GM19468 (cell line): Measurements from ENCODE around the gene CSTB.
"Not testable (repeated sequence)": the region's sequence is repeated elsewhere in the genome, so short reads cannot be mapped to it uniquely, and the experiment has no call there.

Experiments used
- ATAC-seq: cut with Tn5 transposase; IDR thresholded peaks from one replicate; pipeline ENCODE4 v1.9.1; 2021; ENCODE audit warnings: mild to moderate bottlenecking, moderate library complexity, moderate number of reproducible peaks; ENCODE audit not compliant: unreplicated experiment; ENCODE audit errors: extremely low read depth

CSTB gene, protein sequence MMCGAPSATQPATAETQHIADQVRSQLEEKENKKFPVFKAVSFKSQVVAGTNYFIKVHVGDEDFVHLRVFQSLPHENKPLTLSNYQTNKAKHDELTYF

DNA sequence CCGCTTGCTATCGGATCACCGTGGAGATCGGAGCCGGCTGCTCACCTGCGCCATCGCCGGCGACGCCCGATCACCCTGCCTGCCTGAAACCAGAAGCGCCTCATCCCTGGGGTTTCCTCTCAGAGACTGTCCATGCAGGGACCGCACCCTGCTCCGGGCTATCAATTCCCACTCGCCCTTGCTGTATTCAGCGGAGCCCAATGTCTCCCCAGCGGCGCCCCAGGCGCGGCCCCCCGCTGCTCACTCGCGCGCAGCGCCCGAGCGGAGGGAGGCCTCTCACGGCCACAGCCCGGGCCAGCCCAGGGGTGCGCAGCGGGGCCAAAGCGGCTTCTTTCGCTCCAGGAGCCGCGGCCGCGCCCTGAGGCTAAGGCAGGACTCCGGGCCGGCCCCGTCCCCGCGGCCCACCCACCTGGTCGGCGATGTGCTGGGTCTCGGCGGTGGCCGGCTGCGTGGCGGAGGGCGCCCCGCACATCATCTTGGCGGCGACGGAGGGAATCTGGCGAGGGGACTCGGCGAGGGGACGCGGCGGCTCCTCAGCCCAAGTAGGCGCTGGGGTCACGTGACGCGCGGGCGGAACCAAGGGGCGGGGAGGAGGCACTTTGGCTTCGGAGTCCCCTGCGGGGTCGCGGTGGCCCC is at the start of gene CSTB:
TSS of gene CSTB (minus strand) at position 514 of the 636 bp plus-strand sequence. CDS start at position 475, 39 bp downstream.
- no peak for ATAC-seq

DNA sequence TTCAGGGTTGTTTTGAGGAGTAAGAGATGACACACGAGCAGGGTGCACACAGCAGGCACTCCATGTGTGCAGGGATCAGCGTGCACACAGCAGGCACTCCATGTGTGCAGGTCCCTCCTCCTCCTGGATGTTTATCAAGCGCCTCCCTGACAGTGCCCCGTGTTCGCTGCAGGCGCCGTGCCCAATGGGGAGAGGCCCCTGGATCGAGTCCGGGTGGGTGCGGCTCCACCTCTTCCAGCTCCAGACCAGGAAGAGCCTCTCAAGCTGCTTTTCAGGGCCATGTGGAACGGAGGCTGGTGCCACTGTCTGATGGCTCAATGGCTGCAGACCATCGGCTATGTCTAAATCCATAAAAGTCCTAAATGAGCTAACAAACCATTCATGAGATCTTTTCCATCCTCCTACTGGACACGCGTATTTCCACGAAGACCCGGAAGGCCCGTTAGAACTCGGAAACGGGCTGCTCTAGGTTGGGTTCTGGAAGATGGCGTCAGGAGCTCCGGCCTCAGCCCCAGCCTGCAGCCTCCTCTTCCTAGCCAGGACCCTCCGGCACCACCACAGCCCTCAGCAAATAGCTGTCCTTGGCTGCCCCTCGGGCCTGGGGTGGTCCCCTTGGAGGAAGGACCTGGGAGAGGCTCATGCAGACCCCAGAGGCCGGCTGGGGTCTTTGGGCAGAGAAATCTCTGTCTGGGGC is 49.3 kb upstream of the CSTB start:
- no peak for ATAC-seq

DNA sequence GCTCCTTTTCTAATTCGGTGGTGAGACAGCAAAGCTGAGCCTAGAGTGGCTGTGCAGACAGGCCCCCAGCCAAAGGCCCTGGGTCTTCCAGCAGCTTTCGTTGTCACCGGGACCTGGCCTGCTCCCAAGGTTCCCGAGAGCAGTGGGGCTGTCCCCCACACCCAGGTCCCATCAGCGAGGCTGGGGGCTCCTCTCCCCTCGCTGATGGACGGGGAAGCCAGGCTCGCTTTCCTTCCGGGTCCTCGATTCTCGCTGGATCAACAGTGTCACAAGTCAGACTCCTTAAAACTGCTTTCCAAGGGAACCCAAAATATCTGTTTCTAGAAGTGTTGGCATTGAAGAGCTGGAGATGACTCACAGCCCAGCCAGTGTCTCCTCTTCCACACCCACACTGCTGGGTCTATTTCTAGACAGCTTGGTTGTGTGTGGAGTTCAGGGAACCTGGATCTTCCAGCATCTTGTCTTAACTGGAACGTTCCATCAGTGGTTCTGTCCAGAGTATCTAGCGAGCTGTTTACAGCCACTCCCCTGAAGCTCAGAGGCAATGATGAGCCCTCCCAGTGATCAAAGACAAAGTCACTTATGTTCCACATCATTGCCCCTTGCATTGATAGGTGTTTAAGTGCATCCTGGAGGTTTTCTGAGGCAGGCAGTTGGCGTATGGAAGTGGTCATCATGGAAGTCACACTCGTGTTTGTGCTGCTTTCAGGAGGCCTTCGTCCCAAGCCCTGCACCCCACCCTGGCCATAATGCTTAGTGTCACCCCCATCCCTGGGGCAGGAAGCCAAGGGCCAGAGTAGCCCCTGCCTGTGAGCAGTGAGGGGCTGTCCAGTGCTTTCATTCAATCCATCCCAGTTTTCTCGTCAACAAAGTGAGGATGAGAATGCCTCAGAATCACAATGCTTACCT is 48.5 kb upstream of the CSTB start:
- ATAC-seq: no peak

DNA sequence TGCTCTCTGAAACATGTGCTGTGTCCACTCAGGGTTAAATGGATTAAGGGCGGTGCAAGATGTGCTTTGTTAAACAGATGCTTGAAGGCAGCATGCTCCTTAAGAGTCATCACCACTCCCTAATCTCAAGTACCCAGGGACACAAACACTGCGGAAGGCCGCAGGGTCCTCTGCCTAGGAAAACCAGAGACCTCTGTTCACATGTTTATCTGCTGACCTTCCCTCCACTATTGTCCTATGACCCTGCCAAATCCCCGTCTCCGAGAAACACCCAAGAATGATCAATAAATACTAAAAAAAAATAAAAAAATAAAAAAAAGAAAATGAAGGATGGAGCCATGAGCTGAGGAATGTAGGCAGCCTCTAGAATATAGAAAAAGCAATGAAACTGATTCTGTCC is 46.6 kb upstream of the CSTB start:
- not testable (repeated sequence) for ATAC-seq

DNA sequence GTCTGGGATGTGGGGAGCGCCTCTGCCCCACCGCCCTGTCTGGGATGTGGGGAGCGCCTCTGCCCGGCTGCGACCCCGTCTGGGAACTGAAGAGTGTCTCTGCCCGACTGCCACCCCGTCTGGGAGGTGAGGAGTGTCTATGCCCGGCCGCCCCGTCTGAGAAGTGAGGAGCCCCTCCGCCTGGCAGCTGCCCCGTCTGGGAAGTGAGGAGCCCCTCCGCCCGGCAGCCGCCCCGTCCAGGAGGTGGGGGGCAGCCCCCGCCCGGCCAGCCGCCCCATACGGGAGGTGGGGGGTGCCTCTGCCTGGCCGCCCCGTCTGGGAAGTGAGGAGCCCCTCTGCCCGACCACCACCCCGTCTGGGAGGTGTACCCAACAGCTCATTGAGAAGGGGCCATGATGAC is 46.1 kb upstream of the CSTB start:
- not testable (repeated sequence) for ATAC-seq

DNA sequence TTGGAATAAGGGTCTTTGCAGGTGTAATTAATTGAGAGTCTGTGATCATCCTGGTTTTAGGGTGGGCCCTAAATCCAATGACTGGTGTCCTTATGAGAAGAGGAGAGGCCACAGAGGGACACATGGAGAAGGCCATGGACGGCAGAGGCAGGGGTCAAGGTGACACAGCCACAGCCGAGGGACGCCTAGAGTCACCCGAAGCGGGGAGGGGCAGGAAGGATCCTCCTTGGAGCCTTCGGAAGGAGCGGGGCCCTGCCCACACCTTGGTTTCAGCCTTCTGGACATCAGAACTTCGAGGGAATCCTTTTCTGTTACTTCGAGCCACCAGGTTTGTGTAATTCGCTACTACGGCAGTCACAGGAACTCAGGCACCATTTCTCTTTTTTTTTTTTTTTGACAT is 44.4 kb upstream of the CSTB start:
- no peak for ATAC-seq

DNA sequence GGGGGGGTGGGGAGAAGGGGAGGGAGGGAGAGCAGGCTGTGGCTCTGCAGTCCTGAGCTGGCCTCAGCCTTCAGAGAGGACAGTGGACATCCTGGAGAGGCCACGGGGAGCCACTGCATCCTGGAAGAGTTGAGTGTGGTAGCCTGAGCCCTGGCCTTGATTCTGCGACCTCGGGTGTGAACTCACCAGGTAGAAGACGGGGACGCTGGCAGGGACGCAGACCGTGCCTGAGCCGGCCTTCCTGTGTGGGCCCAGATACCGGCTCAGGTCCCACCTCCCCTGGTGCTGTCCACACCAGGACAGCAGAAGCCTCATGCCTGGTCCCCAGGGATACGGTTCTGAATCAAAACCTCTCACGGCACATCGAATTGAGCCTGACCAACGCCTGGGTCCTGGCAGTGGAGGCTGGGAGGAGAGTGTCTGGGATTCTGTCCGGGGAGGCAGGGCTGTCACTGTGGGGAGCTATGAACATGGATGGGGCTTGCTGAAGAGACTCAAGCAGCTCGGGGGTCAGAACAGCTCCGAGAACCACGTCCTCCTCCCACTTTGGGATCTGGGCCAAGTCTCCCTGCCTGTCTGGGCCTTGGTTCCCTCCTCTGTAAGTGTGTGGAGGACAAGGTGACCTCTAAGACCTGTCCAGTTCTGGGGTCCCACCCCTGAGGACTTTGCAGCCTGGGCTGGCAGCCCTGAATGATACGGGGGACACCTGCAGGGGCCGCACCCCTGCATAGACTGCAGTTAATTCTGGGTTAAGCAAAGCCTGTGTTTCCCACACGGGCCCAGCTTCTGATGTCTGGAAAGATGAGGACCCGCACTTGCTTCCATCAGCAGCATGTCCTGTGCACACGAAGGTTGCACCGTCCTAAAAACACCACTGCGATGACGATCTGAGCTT is 43.6 kb upstream of the CSTB start:
- no peak for ATAC-seq

DNA sequence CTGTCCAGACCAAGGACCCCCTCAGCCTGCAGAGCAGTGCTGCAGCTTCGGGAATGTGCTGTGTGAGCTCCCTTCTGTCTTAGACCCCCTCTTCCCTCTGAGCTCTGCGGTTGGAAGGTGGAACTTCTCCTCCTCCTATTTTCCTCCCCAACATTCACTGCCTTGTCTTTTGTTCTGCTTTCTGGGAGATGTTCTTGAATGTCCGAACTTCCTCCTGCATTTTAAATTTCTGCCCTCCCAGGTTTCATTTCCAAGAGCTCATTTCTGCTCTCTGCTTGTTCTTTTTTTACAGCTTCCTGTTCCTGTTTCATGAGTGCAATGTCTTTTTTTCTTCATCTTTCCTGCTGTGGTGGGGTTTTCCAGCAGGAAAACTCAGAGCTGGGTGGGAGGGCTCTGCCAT is 42.6 kb upstream of the CSTB start:
- no peak for ATAC-seq

DNA sequence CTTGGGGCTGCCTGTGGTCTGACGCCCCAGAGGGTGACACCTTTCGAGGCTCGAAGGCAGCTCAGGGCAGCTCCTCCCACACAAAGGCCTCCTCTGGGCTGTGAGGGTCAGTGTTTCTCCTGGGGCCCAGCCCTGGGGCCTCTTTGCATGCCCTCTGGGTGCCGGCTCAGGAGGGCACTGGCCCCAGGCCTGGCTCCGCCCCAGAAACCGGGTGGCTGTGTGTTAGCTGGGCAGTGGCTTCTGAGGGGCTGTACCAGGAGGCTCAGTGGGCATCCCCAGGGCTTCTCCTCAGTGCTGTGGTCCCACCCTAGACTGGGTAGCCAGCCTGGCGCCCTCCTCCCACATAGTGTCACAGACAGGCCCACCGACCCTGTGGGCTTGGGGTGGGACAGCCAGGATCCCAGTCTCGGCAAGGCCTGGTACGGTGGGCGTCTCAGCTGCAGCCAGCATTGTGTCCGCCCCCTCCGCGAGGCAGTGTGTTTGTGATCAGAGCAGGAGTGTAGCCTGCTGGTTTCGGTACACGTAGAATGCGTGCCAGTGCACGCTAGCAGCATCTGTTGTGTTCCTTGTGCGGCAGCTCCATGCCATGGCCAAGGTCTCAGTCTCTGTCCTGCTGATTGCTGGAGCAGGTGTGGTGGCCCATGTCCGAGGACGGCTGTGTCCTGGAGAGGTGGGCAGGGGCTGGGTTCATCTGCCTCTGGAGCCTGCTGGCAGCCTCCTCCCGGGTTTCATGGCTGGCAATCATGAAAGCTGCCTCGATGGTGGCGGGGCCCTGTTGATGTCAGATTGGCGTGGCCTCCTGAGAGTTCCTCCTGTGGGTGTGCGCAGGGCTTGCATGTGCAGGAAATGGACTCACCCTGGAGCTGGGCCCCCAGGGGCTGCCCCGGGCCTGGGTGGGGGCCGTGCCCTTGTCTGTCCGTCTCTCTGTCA is 41.3 kb upstream of the CSTB start:
- no peak for ATAC-seq

DNA sequence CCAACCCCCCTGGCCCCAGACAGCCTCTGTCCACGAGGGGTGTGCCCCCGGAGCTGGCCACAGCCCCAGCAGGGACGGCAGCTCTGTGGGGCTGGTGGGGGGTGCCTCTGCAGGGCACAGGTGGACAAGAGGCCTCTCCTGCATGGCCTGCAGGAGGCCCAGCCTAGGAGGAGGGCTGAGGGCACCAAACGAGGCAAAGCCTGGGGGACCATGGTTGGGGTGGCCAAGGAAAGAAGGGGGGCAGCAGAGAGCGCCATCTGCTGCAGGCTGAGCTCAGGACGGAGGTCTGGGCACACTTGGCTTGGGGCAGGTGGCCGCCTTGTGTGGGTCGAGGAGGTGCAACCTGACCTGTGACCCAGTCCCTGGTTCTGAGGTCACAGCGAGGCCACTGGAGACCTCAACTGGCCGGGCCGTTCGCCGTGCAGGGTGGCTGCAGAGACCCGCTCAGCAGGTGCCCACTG is 40.5 kb upstream of the CSTB start:
- no peak for ATAC-seq

DNA sequence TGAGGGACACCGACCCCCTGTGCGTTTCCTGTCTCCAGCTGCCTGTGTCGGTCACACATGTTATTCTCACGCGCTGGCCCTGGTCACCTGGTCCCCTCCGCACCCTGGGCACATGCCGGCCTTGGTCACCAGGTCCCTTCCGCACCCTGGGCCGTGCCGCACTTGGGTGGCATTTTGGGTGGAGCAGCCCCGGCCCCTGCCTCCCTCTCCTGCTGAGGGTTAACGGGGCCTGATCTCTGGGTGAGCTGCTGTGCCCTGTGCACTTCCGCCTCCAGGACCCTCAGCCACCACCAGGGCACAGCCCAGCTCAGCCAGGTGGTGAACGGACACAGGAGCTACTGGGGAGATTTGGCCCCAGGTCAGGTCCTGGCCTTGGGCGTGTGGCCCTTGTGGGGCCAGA is 39.9 kb upstream of the CSTB start:
- no peak for ATAC-seq

DNA sequence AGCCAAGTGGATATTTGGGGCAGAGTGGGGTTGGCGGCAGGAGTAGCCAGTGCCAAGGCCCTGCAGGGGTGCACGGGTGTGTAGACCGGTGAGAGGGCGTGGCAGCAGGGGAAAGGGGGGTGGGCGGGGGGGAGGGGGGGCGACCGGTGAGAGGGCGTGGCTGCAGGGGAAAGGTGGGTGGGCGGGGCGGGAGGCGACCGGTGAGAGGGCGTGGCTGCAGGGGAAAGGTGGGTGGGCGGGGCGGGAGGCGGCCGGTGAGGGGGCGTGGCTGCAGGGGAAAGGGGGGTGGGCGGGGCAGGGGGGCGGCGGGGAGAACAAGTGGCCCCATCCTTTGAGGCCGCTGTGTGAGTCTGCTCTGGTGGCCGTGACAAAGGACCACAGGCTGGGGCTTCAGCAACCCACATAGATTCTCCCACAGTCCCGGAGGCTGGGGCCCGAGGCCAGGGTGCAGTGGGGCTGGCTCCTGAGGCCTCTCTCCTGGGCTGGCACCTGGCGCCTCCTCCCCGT is 39.1 kb upstream of the CSTB start:
- no peak for ATAC-seq

DNA sequence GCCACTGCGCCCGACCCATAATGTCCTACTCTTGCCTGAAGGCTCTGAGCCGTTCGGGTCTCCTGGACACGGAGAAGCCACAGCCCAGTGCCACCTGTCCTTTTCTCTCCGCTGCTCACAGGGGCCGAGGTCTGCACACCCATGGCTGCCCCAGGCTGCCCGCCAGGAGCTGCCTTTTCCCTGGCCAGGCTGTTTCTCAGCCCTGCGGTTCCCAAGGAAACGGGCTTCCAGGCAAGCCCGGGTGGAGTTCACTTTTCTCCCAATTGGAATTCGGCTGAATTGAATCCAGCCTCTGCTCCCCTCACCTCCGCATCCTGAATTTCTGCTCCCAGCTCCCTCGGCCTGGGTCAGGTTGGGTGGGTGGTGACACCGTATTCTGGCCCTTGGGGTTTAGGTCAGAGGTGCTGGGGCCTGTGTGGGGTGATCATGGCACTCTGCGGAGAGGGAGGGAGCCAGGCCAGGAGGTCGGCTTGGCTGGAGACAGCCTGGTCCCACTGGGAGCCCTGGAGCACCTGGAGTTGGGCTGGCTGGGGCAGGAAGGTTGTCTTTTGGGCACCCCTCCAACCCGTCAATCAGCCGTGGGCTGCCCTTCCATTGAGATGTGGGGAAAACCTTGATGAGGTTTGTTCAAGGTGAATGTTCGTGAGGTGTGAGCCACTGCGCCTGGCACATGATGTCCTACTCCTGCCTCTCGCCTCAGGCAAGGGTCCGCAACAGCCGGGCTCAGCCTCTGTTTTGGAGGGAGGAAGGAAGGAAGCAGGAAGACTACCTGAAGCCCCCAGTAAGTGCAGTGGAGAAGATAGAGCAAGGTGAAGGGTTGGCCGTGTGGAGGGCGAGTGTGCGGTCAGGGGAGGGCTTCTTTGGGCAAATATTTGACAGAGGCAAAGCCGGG is 38.4 kb upstream of the CSTB start:
- no peak for ATAC-seq

DNA sequence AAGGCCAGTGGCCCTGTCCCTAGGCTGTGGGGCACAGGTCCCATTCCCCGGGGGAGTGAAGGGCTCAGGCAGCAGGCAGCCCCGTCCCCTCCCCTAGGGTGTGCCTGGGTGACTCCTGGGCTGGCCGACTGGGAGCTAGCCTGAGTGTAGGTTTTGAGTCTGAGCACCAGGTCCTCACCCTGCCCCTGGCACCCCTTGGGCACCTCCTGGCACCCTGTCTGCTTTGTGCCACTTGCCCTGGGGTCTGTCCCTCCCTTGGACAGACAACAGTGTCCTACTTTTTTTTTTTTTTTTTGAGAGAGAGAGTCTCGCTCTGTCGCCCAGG is 37.5 kb upstream of the CSTB start:
- no peak for ATAC-seq

DNA sequence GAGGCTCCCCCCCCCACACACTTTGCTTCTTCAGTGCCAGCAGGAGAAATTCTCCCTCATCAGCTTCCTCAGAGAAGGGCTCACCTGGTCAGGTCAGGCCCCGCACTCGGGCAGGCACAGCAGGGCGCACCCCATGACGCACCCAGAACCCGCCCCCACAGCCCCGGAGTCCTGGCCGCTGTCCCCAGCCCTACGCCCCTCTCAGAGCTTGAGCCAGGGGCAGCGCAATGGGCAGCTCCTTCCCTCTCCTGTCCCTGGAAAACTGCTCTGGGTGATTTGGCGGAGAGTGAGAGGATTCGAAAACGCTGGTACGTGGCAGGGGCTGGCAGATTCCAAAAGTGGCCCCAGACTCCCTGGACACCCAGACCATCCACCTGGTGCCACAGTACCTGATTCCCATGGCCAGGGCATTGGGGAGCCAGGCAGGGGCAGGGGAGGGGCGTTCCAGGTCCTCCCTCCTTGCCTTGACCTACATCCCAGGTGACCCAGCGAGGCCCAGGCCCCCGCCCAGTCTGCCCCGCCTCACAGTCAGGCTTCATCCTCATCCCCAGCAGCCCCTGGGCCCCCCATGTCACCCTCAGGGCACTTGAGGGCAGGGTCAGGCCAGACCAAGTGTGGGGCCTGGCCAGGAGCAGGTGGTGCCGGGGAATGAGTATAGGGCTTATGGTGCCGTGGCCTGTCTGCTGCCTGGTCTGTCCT is 37.0 kb upstream of the CSTB start:
- no peak for ATAC-seq

DNA sequence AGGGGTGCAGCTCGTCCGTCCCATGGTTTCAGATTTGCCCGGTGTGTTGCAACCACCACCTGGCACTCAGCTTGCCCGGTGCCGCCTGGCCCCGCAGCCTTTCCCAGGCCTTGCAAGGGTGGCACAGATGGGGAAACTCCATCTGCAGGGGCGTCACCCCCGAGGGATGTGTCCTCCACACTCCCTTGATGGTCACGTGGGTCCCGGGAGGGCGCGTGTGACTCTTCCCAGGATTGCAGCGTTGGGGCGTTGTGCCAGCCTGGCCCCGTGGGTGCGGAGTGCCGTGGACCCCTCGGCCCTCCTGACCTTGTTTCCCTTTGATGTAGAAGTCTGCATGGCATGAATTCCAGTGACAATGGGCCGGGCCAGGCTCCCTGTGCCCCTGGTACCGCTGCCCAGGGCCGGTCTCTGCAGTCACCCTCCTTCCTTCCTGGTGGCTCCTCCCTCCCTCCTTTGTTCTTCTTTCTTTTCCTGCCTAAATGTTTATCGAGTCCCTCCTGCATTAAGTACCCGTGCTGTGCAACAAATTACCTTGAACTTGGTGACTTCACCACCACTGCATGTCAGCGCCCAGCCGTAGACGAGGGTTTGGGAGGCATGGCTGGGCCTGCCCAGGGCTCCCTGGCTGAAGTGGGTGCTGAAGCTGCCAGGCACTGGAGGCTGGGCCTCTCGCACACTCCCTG is 36.2 kb upstream of the CSTB start:
- no peak for ATAC-seq
